MM.1S (cell line): Measurements from ENCODE around the gene BICD1.

Experiments used
- DNase-seq: peaks from one replicate; pipeline ENCODE4 v3.0.0-alpha.2; 2015
- H2AFZ ChIP-seq: fragments of 300-600 bp; sonication (generic); 2 replicates; pipeline ENCODE4 v1.6.0; 2016; ENCODE audit warnings: antibody characterized with exemption, low read length
- H3F3A ChIP-seq: fragments of 300-600 bp; sonication (generic); 2 replicates; pipeline ENCODE4 v1.6.1; 2016; ENCODE audit warnings: mild to moderate bottlenecking, antibody characterized with exemption, low read length, moderate library complexity, mixed read lengths; ENCODE audit not compliant: insufficient read depth
- H3K27ac ChIP-seq: fragments of 300-600 bp; sonication (generic); 2 replicates; pipeline ENCODE4 v1.5.1; 2016; ENCODE audit warnings: mild to moderate bottlenecking, low read length
- H3K27me3 ChIP-seq: fragments of 300-600 bp; sonication (generic); replicated peaks from 2 replicates; pipeline ENCODE4 v1.6.0; 2016; ENCODE audit warnings: low read length; ENCODE audit not compliant: insufficient read depth
- H3K36me3 ChIP-seq: fragments of 300-600 bp; sonication (generic); replicated peaks from 2 replicates; pipeline ENCODE4 v1.6.1; 2016; ENCODE audit warnings: mild to moderate bottlenecking, low read length, mixed read lengths; ENCODE audit not compliant: insufficient read depth
- H3K4me1 ChIP-seq: fragments of 300-600 bp; sonication (generic); 2 replicates; pipeline ENCODE4 v1.6.1; 2016; ENCODE audit warnings: low read length, mixed read lengths
- H3K4me2 ChIP-seq: fragments of 300-600 bp; sonication (generic); 2 replicates; pipeline ENCODE4 v1.6.0; 2016; ENCODE audit warnings: low read depth, low read length
- H3K4me3 ChIP-seq: fragments of 300-600 bp; sonication (generic); 2 replicates; pipeline ENCODE4 v1.5.1; 2016; ENCODE audit warnings: low read length, mixed read lengths
- H3K79me2 ChIP-seq: fragments of 300-600 bp; sonication (generic); 2 replicates; pipeline ENCODE4 v1.6.1; 2016; ENCODE audit warnings: mixed run types, low read length, mixed read lengths
- H3K9ac ChIP-seq: fragments of 300-600 bp; sonication (generic); 2 replicates; pipeline ENCODE4 v1.6.1; 2016; ENCODE audit warnings: low read length, mixed read lengths
- H3K9me2 ChIP-seq: fragments of 300-600 bp; sonication (generic); replicated peaks from 2 replicates; pipeline ENCODE4 v1.6.1; 2016; ENCODE audit warnings: mild to moderate bottlenecking, low read length, mixed read lengths; ENCODE audit not compliant: insufficient read depth
- H3K9me3 ChIP-seq: fragments of 300-600 bp; sonication (generic); replicated peaks from 2 replicates; pipeline ENCODE4 v1.6.1; 2016; ENCODE audit warnings: mild to moderate bottlenecking, low read length, mixed read lengths; ENCODE audit not compliant: insufficient read depth
- H4K20me1 ChIP-seq: fragments of 300-600 bp; sonication (generic); 2 replicates; pipeline ENCODE4 v1.6.1; 2016; ENCODE audit warnings: mild to moderate bottlenecking, low read length, moderate library complexity, mixed read lengths; ENCODE audit not compliant: insufficient read depth
- EZH2 ChIP-seq: fragments of 300-600 bp; sonication (generic); optimal IDR thresholded peaks from 2 replicates; pipeline ENCODE3; 2017; ENCODE audit warnings: low read depth, mild to moderate bottlenecking, antibody characterized with exemption, low read length, mixed read lengths
- EZH2phosphoT487 ChIP-seq: fragments of 300-600 bp; sonication (generic); IDR thresholded peaks from 2 replicates; pipeline ENCODE4 v1.6.1; 2018; ENCODE audit warnings: antibody characterized with exemption, low read length
- TF ChIP-seq, protein P1 (sequence below): fragments of 300-600 bp; sonication (generic); IDR thresholded peaks from 2 replicates; pipeline ENCODE4 v1.5.1; 2016; ENCODE audit warnings: antibody characterized with exemption, low read length, mixed read lengths

The BICD1 gene

DNA sequence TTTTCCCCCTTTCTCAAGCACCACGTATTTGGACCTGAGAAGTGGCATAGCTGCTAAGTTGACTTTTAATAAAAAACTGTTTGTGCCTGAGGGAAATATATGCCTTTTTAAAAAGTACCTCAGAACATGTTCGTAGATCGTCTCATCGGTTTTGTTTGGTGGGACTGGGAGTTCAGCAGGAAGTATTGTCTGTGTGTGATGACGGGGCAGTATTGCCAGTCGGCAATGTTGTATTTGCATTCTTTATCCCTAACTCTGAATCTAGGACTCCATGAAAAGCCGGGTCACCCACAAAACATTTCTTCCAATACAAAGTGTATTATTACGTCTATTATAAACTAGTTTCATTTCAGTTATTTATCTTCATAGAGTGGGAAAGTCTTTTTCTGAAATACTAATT, 273.0 kb downstream of the BICD1 start:
- Histone ChIP-seq H3K27me3 (no peaks in the 10 kb centered on the region), H3K9me2 (no peaks in the 10 kb centered on the region), H4K20me1 (no peaks in the 10 kb centered on the region), H3K9ac (no peak overlapping the region), H3K4me3 (no peak overlapping the region), H3K4me2 (no peak overlapping the region), H3K27ac (no peak overlapping the region), H3K9me3 (no peaks in the 10 kb centered on the region), H3K4me1 (no peaks in the 10 kb centered on the region), H2AFZ (no peak overlapping the region), H3F3A (no peaks in the 10 kb centered on the region), H3K36me3 (no peaks in the 10 kb centered on the region), H3K79me2 (no peaks in the 10 kb centered on the region)
- DNase-seq: no peak
- TF ChIP-seq EZH2: no peak

- Histone ChIP-seq H2AFZ (no peak overlapping the region), H3K79me2 (no peaks in the 10 kb centered on the region), H3K9me2 (no peaks in the 10 kb centered on the region), H3K27ac (no peak overlapping the region), H3K27me3 (no peaks in the 10 kb centered on the region), H3F3A (no peaks in the 10 kb centered on the region), H3K4me1 (no peaks in the 10 kb centered on the region), H3K36me3 (no peaks in the 10 kb centered on the region), H3K9me3 (no peaks in the 10 kb centered on the region), H3K9ac (no peak overlapping the region), H3K4me3 (no peak overlapping the region), H4K20me1 (no peaks in the 10 kb centered on the region), H3K4me2 (no peak overlapping the region)
- DNase-seq: no peak
- TF ChIP-seq EZH2 (no peak), EZH2phosphoT487 (no peak)
- TF ChIP-seq, protein P1, sequence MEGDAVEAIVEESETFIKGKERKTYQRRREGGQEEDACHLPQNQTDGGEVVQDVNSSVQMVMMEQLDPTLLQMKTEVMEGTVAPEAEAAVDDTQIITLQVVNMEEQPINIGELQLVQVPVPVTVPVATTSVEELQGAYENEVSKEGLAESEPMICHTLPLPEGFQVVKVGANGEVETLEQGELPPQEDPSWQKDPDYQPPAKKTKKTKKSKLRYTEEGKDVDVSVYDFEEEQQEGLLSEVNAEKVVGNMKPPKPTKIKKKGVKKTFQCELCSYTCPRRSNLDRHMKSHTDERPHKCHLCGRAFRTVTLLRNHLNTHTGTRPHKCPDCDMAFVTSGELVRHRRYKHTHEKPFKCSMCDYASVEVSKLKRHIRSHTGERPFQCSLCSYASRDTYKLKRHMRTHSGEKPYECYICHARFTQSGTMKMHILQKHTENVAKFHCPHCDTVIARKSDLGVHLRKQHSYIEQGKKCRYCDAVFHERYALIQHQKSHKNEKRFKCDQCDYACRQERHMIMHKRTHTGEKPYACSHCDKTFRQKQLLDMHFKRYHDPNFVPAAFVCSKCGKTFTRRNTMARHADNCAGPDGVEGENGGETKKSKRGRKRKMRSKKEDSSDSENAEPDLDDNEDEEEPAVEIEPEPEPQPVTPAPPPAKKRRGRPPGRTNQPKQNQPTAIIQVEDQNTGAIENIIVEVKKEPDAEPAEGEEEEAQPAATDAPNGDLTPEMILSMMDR: no peak
These were observed 275.6 kb downstream of the BICD1 start for GRCh38 chr12:32382226-32382625.

DNA sequence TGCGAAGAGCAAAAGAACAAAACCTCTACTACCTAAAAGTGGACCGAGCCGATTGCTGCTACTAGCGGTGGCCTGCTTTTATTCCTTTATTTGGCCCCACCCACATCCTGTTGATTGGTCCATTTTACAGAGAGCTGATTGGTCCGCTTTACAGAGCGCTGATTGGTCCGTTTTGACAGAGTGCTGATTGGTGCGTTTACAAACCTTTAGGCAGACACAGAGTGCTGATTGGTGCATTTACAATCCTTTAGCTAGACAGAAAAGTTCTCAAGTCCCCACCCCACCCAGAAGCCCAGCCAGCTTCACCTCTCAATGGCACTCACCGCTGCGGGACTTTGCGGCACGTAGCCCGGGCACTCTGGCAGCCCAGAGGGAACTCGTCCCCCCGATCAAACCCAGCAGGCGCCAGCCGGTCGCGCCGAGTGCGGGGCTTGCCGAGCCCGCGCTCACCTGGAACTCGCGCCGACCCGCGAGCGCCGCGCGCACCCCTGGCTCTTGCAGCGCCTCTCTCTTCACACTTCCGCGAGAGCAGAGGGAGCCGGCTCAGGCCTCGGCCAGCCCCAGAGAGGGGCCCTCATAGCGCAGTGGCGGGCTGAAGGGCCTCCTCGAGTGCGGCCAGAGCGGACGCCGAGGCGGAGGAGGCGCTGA, 284.0 kb downstream of the BICD1 start:
- Histone ChIP-seq H3K9me2 (no peaks in the 10 kb centered on the region), H3K4me1 (no peaks in the 10 kb centered on the region), H3K27ac (no peak overlapping the region), H3K36me3 (no peaks in the 10 kb centered on the region), H3K27me3 (no peaks in the 10 kb centered on the region), H3K9ac (no peak overlapping the region), H3K79me2 (no peaks in the 10 kb centered on the region), H3F3A (no peaks in the 10 kb centered on the region), H3K9me3 (no peaks in the 10 kb centered on the region), H3K4me3 (no peak overlapping the region), H4K20me1 (no peaks in the 10 kb centered on the region), H3K4me2 (no peak overlapping the region), H2AFZ (no peak overlapping the region)
- TF ChIP-seq, protein P1: no peak
- no peak for TF ChIP-seq EZH2phosphoT487
- TF ChIP-seq EZH2: no peak
- DNase-seq: no peak

DNA sequence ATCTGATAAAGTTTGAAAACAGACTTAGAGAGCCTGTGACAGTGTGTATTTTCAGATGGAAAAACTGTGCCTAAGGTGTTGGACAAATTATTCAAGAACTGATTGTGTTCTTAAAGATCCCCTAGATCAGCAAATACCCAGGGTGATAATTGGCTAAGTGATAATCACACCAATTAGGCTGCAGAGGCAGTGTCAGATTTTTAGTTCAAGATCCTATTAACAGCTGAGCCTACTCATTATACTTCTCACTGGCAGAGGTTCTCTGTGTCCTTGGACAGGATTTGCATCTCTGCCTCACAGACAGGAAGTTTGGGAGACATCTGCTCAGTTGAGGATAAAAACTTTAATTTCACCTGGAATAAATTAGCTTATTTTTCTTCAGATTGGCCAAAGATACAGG, 288.4 kb downstream of the BICD1 start:
- no peaks in the 10 kb centered on the region for H3K9me3 ChIP-seq
- H3K4me3 ChIP-seq: no peak overlapping the region
- no peak overlapping the region for H3K27ac ChIP-seq
- peaks cover 14% of the 10 kb centered on the region for H3F3A ChIP-seq
- no peaks in the 10 kb centered on the region for H3K4me1 ChIP-seq
- H3K79me2 ChIP-seq: no peaks in the 10 kb centered on the region
- no peaks in the 10 kb centered on the region for H3K9me2 ChIP-seq
- H3K36me3 ChIP-seq: no peaks in the 10 kb centered on the region
- no peak overlapping the region for H3K9ac ChIP-seq
- DNase-seq: no peak
- no peak overlapping the region for H3K4me2 ChIP-seq
- TF ChIP-seq, protein P1: no peak
- TF ChIP-seq EZH2 (no peak), EZH2phosphoT487 (no peak)
- H3K27me3 ChIP-seq: no peaks in the 10 kb centered on the region
- H4K20me1 ChIP-seq: no peaks in the 10 kb centered on the region
- no peak overlapping the region for H2AFZ ChIP-seq
